GM12892 (cell line): ENCODE data around the gene SPATA3.

Experiments used
- POLR2A ChIP-seq: IDR thresholded peaks from 2 replicates; pipeline ENCODE4 v1.6.1; 2011; ENCODE audit warnings: low read depth, low read length, control low read depth
- POLR2AphosphoS5 ChIP-seq: IDR thresholded peaks from 2 replicates; pipeline ENCODE4 v1.6.1; 2011; ENCODE audit warnings: low read depth, low read length, control low read depth

DNA sequence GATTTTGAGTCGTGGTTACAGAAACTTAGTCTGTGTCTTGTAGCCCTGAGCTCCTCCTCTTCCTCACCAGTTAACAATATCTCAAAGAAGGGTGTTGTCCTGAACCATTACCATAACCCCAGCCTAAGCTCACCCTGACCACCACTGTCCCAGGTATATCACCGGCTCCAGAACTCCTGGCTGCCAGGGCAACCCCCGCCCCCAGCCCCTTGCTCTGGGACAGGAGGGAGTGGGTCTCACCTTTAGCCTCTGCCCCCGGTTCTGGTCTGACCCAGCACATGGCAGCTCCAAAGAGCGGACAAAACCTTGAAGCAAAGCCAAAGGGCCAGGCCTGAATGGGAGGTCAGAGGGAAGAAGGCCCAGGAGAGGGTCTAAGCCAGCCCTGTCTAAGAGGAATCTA is 55.2 kb downstream of the SPATA3 start:
- TF ChIP-seq POLR2A (no peak), POLR2AphosphoS5 (no peak)
